Coronary artery (tissue), 2 donors: ENCODE data around the gene GRK6.

ENCODE experiments used
- DNase-seq: peaks from one replicate; pipeline ENCODE4 v3.0.0-alpha.2; 2017; ENCODE audit warnings: low spot score
- H3K27ac ChIP-seq, 2 donors: fragments of 200-600 bp; sonication (generic); one replicate each; pipeline ENCODE4 v1.5.1; 2016 to 2019
- H3K4me3 ChIP-seq: fragments of 200-600 bp; sonication (generic); 2 replicates; pipeline ENCODE4 v1.5.1; 2016; ENCODE audit warnings: mild to moderate bottlenecking, moderate library complexity
- TF ChIP-seq, protein P1 (sequence below): fragments of 200-600 bp; sonication (generic); IDR thresholded peaks from one replicate; pipeline ENCODE4 v1.5.1; 2019; ENCODE audit warnings: antibody characterized with exemption

The GRK6 gene

DNA sequence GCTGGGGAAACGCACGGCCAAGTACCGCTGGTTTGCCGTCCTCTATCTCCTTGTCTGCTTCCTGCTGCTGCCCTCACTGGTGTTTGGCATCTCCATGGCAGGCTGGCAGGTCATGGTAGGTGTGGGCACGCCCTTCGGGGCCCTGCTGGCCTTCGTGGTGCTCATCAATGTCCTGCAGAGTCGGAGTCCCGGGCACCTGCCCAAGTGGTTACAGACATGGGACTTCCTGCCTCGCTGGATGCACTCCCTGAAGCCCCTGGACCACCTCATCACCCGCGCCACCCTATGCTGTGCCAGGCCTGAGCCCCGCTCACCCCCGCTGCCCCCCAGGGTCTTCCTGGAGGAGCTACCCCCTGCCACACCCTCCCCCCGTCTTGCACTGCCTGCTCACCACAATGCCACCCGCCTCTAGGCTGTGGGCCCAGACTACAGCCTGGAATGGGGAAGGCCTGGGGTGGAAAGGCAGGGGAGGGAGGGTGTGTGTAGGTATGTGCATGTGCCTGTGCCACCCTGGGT is 28.5 kb upstream of the GRK6 start:
- Histone ChIP-seq H3K27ac (no peak overlapping the region), H3K4me3 (no peak overlapping the region)
- TF ChIP-seq, protein P1, sequence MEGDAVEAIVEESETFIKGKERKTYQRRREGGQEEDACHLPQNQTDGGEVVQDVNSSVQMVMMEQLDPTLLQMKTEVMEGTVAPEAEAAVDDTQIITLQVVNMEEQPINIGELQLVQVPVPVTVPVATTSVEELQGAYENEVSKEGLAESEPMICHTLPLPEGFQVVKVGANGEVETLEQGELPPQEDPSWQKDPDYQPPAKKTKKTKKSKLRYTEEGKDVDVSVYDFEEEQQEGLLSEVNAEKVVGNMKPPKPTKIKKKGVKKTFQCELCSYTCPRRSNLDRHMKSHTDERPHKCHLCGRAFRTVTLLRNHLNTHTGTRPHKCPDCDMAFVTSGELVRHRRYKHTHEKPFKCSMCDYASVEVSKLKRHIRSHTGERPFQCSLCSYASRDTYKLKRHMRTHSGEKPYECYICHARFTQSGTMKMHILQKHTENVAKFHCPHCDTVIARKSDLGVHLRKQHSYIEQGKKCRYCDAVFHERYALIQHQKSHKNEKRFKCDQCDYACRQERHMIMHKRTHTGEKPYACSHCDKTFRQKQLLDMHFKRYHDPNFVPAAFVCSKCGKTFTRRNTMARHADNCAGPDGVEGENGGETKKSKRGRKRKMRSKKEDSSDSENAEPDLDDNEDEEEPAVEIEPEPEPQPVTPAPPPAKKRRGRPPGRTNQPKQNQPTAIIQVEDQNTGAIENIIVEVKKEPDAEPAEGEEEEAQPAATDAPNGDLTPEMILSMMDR, result no peak
- no peak for DNase-seq

DNA sequence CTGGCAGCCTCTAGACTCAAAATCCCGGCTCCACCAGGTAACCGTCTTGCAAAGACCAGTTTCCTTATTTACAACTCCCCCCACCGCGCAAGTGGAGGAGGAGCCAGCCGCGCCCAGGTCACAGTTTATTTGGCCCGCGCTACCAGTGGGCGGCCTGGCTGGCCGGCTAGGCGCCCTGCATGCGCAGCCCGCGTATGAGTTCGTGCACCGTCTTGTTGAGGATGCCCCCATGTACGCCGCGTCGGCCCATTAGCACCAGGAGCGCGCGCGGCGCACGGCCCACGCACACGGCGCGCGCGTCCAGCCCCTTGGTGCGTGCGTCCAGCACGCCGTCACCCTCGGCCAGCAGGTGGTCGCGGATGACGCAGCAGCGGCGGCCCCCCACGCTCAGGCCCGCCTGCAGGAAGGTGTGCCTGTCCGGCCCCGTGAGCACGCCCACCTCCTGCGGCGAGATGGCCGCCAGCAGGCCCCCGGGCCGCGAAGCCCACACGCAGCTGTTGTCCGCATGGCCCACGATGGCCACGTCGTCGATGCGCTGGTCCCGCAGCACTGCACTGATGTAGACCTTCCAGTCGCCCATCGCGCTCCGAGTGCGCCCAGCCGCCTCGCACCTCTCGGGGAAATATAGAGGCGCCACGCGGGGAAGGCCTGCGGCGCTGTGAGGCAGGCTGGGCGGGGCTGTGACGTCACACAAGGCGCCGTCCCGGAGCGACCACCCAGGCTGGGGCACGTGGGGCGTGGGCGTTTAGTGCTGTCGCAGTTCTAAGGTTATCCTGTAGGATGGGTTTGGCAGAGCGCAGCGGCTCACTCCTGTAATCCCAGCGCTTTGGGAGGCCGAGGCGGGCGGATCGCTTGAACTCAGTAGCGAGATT is 26.2 kb upstream of the GRK6 start, which contains the start of gene PFN3:
TSS of gene PFN3 (minus strand) at position 665 of the 872 bp plus-strand sequence. CDS start at position 580, 85 bp downstream.
- TF ChIP-seq, protein P1, result no peak
- H3K4me3 ChIP-seq, result peak within 1 kb of the TSS; percentile 3
- H3K27ac ChIP-seq, result no peak within 1 kb of the TSS
- no peak for DNase-seq

DNA sequence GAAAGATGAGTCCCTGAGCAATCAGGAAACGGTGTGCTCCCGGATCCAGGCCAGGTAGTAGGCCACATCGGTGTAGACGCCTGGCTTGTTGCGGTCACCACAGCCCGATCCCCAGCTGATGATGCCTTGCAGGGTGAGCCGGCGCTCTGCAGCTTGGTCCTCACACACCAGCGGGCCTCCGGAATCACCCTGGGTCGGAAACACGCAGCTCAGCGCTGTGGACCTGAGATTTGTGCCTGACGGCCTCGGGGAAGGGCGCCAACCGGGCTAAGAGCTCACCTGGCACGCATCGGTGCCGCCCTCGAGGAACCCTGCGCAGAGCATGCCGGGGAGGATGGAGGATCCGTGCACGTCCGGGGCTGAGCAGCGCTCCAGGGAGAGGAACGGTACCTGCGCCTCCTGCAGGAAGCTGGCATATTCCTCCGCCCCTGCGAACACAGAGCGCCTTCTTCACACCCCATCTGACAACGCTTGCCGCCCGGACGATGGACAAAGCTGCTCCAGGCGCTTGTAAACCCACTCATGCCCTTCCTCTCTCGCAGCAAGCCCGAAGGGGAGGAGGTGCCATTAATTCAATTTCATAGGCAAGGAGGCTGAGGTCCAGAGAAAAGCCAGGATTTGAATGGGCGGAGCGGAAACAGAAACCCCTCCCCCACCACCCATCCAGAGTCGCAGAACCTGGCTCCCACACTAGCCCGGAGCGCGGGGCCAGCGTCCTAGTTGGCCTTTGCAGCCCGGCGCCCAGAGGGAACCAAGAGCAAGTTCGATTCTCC is 24.0 kb upstream of the GRK6 start:
- TF ChIP-seq, protein P1, result no peak
- Histone ChIP-seq H3K4me3 (peak overlapping the region; percentile 77), H3K27ac (no peak overlapping the region)
- DNase-seq, result no peak

DNA sequence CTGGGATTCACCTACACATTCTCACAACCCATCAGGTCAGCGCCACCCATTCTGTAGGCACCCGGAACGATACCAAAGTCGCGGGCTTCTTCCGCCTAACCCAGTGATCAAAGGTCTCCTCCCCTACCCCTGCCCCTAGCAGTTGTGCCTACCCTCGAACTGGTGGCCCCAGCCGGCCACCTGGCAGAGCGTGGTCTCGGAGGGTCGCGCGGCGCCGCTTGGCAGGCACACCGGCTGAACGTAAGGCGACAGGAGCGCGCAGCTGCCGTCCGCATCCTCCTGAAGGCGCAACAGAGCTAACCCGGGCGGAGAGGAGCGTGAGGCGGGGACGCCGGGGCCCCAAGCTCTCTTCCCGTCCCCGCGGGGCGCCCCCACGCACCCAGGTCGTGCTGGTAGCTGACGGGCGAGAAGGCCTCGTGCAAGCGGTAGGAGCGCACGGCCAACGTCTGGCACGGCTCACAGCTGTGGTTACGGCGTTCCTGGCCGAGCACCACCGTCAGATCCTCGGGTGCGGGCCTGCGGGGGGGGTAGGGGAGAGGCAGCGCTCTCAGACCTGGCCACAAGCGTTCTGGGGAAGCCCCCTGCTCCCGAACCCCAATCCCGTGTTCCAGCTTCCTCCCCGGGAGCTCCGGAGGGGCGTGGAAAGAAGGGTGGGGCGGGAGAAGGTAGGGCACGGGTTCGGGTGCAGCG is 23.2 kb upstream of the GRK6 start:
- H3K27ac ChIP-seq, result no peak overlapping the region
- H3K4me3 ChIP-seq, result peak overlapping the region; percentile 77
- DNase-seq, result no peak
- TF ChIP-seq, protein P1, result no peak

DNA sequence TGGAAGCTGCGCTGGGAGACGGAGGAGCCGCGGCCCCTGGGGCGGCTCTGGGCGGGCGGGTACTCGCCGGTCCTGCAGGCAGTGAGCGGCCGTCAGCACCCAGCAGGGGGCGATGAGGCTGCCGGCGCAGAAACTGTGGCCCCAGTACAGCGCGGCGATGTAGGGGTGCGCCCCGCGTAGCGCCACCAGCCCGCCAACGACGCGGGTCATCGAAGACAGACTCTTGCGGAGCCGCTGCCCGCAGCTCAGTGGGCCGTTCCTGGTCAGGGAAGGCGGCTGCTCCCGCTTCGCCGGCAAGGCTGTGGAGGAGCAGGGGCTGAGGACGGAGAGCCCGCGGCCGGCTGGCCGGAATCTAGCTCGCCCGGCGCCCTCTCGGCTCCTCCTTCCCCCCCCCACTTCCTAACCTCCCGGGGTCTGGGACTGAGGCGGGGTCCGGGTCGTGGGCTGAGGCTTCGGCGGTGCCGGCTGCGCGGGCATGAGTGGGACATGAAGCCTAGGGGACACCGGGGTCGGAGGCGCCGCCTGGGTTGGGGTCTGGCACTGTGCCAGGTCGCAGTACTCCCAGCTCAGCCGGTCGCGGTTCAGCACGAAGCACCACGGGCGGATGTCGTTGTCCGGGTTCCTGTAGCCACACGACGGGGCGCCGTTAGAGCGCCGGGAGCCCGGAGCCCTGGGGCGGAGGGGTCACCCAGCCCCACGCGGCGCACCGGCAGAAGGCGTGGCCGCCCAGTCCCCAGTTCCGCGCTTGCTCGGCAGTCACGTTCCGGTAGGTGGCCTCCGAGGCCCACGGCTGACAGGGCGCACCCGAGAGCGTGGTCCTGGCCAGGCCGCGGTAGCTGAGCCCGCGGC is 22.5 kb upstream of the GRK6 start:
- Histone ChIP-seq H3K27ac (peak overlapping the region in 1 of 2 donors; percentile 24), H3K4me3 (peak overlapping the region; percentile 77)
- no peak for DNase-seq
- TF ChIP-seq, protein P1, result peak; percentile 56

DNA sequence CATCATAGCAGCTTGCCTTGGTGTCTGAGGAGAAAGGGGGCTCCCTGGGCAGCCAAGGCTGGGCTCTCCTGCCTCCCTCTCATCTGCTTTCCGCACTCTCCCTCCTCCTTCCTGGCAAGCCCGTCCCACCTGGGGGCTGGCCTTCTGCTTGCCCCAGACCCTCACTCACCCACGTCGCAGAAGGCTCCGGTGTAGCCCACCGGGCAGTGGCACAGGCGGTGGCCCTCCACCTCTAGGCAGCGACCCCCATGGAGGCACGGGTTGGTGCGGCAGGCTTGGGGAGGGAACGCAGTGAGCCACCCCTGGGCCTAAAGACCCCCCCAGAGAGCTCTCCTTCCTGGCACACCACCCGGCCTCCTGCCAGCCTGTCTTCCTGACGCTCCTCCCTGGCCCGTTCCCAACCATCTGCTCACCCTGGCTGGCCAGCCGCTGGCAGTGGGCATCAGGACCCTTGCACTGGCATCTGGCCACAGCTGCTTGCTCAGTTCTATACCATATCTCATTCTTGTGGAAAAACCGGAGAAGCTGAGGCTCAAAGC is 21.8 kb upstream of the GRK6 start:
- Histone ChIP-seq H3K27ac (no peak overlapping the region), H3K4me3 (peak overlapping the region; percentile 77)
- DNase-seq, result no peak
- TF ChIP-seq, protein P1, result no peak
